Measurements from ENCODE around the gene CELF2.

CELF2 gene

GRCh38 chr10:11300563-11300962 lies 282.9 kb downstream of the CELF2 start (continued):
- TF ChIP-seq ZNF133 (tag by site-specific recombination; IDR thresholded peaks at IDR 0.05) (no peak), REST (tag by site-specific recombination; IDR thresholded peaks at IDR 0.05) (no peak), ZSCAN30 (tag by site-specific recombination; IDR thresholded peaks at IDR 0.05) (no peak)

GRCh38 chr10:11301571-11302111 lies 284.0 kb downstream of the CELF2 start:
- TF ChIP-seq ZNF776 (tag by site-specific recombination; IDR thresholded peaks at IDR 0.05; ENCODE audit: borderline replicate concordance): no peak
- TF ChIP-seq GFI1B (tag by site-specific recombination; IDR thresholded peaks at IDR 0.05): no peak
- no peak for TF ChIP-seq PRDM4 (tag by site-specific recombination; IDR thresholded peaks at IDR 0.05)
- no peak for TF ChIP-seq MYNN (tag by site-specific recombination; IDR thresholded peaks at IDR 0.05; ENCODE audit: borderline replicate concordance)
- TF ChIP-seq ZNF792 (tag by site-specific recombination; IDR thresholded peaks at IDR 0.05): no peak
- TF ChIP-seq ZNF184 (tag by site-specific recombination; IDR thresholded peaks at IDR 0.05): no peak
- TF ChIP-seq, protein P1, sequence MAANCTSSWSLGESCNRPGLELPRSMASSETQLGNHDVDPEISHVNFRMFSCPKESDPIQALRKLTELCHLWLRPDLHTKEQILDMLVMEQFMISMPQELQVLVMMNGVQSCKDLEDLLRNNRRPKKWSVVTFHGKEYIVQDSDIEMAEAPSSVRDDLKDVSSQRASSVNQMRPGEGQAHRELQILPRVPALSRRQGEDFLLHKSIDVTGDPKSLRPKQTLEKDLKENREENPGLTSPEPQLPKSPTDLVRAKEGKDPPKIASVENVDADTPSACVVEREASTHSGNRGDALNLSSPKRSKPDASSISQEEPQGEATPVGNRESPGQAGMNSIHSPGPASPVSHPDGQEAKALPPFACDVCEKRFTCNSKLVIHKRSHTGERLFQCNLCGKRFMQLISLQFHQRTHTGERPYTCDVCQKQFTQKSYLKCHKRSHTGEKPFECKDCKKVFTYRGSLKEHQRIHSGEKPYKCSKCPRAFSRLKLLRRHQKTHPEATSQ (tag by site-specific recombination; IDR thresholded peaks at IDR 0.05): no peak
- TF ChIP-seq ZBTB48 (tag by site-specific recombination; IDR thresholded peaks at IDR 0.05): no peak
- no peak for TF ChIP-seq ZNF239 (tag by site-specific recombination; IDR thresholded peaks at IDR 0.05)
- TF ChIP-seq ZNF530 (tag by site-specific recombination; IDR thresholded peaks at IDR 0.05; ENCODE audit: low read depth): no peak
- TF ChIP-seq ZNF148 (tag by site-specific recombination; IDR thresholded peaks at IDR 0.05; ENCODE audit: borderline replicate concordance): no peak
- TF ChIP-seq SCRT1 (tag by site-specific recombination; IDR thresholded peaks at IDR 0.05; ENCODE audit: borderline replicate concordance): no peak
- no peak for TF ChIP-seq ZBTB10 (tag by site-specific recombination; IDR thresholded peaks at IDR 0.05)
- TF ChIP-seq, protein P2, sequence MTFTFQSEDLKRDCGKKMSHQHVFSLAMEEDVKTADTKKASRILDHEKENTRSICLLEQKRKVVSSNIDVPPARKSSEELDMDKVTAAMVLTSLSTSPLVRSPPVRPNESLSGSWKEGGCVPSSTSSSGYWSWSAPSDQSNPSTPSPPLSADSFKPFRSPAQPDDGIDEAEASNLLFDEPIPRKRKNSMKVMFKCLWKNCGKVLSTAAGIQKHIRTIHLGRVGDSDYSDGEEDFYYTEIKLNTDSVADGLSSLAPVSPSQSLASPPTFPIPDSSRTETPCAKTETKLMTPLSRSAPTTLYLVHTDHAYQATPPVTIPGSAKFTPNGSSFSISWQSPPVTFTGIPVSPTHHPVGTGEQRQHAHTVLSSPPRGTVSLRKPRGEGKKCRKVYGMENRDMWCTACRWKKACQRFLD (tag by site-specific recombination; IDR thresholded peaks at IDR 0.05): no peak
- TF ChIP-seq ZNF658 (tag by site-specific recombination; IDR thresholded peaks at IDR 0.05): no peak
- TF ChIP-seq ZNF785 (tag by site-specific recombination; IDR thresholded peaks at IDR 0.05): no peak
- no peak for TF ChIP-seq ZNF544 (tag by site-specific recombination; IDR thresholded peaks at IDR 0.05)
- TF ChIP-seq ZSCAN23 (tag by site-specific recombination; IDR thresholded peaks at IDR 0.05): no peak
- peaks cover 0 to 15% of the 10 kb centered on the region in 2 experiments; a peak in 2 of 3 replicates for H3K36me3 ChIP-seq (ENCODE audit: control insufficient read depth in 2 of 2, insufficient read depth in 1 of 2, low read length in 2 of 2)
- CTCF ChIA-PET: no interaction called here
- H3K4me1 ChIP-seq (ENCODE audit: control insufficient read depth, insufficient read depth, low read length): no peaks in the 10 kb centered on the region
- H3K27ac ChIP-seq (ENCODE audit: extremely low read depth, low read depth, low read length): no peak overlapping the region
- H3K9me3 ChIP-seq (ENCODE audit: control insufficient read depth, insufficient read depth, low read depth, low read length): no peaks in the 10 kb centered on the region
- POLR2A ChIA-PET: no interaction called here
- no peak overlapping the region for H3K4me3 ChIP-seq (ENCODE audit: low read depth, low read length)
